Stimulated activated CD8-positive, alpha-beta memory T cell treated with anti-CD3 and anti-CD28 coated beads, Interleukin-12 subunit alpha, Interleukin-12 subunit beta, amount 100 ng/mL, for 4 hours (primary cell): ENCODE results near the gene EFHD1.
"Not testable (repeated sequence)": the region's sequence is repeated elsewhere in the genome, so short reads cannot be mapped to it uniquely, and the experiment has no call there.

Experiments used
- DNase-seq: peaks from one replicate; pipeline ENCODE4 v3.0.0-alpha.2; 2020; ENCODE audit warnings: low read depth

The EFHD1 gene

DNA sequence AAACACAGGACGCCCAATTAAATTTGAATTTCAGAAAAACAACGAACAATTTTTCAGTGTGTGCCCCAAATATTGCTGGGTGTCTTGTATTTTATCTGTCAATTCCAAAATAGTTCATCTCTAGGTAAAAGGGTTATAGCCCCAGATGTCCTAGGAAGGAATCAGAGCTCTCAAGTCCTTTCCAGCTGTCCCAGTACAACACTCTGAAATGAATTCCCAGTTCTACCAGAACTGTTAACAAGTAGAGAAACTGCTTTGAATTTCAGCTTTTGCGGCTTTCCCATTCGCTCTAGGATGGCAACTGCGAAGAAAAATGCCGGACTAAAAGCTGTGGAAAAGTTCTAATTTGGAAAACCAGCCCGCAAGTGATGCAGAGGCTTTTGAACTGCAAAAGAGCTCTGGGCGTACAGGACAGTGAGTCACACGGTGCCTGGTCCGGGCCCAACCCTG is 63.2 kb downstream of the EFHD1 start:
- no peak for DNase-seq

DNA sequence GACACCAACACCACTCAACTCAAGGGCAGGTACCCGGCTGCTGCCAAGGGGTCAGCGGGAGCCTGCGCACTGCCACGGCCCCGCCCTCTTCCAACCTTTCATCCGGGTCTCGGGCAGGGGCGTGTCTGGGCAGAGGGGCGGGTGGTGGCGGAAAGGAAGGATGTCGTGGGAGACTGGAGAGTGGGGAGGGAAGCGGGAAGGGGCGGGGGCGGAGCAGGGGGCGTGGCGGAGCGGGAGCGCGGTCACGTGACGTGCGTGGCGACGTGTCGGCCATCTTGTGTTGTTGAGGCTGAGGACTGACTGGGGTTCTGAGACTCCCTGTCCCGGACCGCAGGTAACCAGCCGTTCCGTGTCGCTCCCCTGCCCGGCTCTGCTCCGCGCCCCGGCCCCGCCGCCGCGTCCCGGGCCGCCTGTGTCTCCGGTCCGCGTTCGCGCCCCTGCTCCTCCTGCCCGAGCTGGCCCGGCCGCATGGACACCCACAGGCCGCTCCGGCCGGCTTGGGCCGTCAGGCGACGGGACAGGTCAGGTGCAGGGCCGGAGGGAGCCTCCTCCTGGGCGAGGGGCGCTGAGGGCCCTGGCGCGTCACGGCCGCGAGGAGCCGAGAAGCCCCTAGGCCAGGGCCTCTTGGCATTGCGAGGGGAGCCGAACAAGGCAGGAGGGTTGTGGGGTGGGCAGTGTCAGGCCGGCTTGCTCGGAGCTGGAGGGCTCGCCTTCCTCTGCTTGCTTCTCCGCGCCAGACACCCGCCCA is 63.8 kb downstream of the EFHD1 start, which contains the start of gene GIGYF2:
GIGYF2 (plus strand) TSS at position 273 of the 748 bp plus-strand sequence. CDS start 37,867 bp downstream, outside the sequence.
- peak; percentile 86 for DNase-seq

DNA sequence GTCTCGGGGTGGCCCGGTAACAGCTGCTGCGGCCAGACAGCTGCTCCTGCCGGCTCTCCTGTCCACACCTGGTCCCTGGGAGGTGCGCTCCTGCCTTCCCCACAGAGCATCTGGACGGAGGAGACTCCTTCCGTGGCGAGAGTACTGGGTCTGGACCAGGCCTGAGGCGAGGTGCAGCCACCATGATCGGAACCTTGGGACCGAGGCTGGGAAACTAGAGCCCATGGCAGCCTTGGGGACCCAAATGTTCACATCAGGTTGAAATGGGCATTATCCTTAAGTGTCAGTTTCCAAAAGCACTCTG is 64.4 kb downstream of the EFHD1 start:
- no peak for DNase-seq

DNA sequence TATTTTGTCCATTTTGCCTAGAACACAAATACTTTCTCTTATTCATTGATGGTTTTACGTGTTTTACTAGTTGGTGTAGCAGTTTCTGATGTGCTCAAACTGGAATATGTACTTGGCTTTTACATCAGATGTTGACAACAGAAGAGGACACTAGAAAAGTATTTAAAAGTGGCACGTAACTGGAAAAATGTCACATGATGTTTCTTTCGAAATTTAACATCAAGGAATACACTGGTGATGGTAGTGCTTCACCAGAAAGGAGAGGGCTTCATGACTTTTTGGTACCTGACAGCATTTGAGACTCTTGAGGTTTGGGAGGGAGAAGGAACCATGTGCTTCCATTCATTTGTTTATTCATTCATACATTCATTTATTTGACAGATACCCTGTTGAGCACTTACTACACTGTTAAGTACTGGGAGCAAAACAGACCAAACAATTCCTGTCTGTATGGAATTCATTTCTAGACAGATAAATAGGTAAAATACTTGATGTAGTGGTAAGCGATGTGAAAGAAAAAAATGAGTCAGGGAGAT is 65.2 kb downstream of the EFHD1 start:
- DNase-seq, result no peak

DNA sequence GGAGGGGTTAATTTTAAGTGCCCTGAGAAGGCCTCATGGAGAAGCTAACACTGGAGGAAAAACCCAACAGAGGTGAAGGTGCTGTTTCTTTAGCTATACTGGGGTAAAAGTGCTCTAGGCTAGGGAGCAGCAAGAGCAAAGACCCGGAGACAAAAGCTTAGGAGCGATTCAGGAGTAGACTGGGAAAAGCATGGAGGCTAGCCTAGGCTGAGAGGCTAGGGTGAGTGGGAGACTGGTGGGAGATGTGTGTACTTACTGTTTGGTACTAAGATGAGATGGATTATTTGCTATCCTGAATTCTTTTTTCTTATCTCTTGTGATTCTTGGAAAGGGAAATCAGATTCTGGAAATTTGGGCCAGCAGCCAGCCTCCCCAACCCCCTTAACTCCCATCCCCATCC is 65.7 kb downstream of the EFHD1 start:
- DNase-seq, result no peak

DNA sequence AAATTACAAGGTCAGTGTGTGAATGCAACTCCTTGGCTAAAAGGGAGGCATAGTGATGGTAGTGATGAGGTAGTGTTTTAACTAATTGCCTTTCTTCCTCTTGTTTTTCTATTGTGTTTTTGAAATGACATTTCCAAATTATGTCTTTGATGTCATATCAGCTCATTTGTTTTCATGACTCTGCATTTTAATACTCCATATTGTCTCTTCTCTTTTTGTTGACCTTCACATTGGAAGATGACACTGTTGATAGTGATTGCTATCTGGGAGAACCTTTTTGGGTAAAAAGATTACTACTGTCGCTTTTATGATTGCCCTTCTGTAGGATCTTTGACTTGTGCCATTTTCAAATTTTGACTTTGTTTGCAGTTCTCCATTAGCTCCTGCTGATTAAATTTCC is 66.8 kb downstream of the EFHD1 start:
- DNase-seq, result no peak

DNA sequence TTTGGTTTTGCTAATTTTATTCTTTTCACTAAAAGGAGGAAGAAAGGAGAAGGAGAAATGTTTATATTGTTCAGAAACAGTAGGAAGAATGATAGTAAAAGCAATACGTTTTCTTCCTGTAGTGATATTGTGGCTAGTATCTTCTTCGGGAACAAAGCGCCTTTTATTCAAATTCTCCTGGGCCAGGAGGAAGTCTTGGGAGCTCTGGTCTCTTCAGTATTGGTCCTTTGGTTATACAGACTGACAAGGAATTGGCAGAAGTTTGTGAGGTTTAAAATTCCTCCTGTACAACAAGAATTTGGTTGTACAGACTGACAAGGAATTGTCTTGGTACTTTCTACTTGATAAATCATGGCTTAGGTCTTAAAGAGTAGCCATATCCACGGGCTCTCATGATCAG is 73.7 kb downstream of the EFHD1 start:
- no peak for DNase-seq

DNA sequence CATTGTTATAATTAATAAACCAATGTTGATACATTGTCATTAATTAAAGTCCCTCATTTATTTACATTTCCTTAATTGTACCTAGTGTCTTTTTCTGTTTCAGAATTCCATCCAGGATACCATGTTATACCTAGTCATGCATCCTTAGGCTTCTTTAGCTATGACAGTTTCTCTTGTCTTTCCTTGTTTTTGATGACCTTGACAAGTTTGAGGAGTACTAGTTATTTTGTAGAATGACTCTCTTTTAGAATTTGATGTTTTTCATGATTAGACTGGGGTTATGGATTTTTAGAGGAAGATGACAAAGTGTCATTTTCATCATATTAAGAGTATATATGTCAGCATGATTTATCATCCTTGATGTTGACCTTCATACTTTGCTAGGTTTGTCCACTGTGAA is 80.1 kb downstream of the EFHD1 start:
- no peak for DNase-seq

DNA sequence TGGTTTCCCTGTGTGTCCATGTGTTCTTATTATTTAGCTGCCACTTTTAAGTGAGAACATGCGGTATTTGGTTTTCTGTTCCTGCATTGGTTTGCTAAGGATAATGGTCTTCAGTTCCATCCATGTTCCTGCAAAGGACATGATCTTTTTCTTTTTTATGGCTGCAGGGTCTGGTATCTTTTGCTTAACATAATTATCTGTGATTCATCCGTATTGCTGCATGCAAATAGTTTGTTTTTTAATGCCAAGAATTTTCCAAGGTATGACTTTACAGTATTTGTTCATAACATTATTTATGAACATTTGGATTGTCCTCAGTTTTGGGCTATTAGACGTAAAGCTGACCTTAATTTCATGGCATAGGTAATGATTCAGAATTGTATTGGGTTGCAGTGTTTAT is 81.6 kb downstream of the EFHD1 start:
- DNase-seq, result no peak

DNA sequence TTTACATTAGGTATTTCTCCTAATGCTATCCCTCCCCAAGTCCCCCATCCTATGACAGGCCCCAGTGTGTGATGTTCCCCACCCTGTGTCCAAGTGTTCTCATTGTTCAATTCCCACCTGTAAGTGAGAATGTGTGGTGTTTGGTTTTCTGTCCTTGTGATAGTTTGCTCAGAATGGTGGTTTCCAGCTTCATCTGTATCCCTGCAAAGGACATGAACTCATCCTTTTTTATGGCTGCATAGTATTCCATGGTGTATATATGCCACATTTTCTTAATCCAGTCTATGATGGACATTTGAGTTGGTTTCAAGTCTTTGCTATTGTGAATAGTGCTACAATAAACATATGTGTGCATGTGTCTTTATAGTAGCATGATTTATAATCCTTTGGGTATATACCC is 86.7 kb downstream of the EFHD1 start:
- not testable (repeated sequence) for DNase-seq

DNA sequence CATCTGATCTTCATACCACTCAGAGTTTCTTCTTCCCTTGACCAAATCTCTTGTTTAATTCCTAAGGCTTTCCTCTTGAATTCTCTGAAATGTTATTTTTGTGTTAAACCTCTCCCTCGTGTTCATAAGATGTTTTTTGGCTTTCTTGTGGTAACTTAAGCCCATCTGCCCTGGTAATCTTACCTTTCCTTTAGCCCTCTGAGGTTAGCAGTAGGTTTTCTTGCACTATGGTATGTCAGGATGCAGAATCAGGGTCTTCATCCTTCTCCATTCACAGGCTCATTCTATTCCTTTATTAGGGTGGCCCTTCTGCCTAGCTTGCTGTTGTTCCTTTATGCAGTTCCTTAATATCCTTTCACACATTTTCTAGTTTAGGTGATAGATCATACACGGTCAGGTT is 87.9 kb downstream of the EFHD1 start:
- no peak for DNase-seq

DNA sequence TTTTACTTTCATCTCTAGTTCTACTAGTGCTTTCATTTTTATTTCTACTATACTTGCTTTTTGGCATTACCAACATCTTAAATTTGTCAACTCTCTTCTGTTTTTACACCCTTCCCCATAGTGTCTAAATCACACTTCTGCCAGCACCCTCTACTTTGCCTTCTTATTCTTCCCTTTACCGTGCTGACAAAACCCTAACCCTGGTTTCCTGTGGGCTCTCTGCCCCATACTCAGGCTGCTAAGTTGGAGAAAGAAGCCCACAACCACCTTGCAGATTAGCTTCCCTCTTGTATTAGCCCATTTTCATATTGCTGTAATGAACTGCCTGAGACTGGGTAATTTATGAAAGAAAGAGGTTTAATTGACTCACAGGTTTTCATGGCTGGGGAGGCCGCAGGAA is 88.5 kb downstream of the EFHD1 start:
- no peak for DNase-seq

DNA sequence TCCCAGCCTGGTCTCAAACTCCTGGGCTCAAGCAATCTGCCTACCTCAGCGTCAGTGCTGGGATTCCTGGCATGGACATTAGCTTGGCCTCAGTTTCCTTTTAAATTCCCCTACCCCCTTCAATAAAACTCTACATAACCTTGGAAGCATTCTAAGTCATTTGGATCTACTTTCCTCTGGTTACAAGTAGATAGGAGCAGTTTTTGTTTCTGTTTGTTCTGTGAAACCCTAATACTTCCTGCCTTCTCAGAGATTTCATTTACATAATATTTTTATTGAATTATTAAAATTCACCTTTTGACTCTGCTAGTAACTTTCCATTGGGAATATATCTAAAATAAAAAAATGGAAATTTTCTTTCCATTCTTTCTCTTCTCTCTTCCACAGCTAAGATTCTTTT is 89.6 kb downstream of the EFHD1 start:
- DNase-seq, result no peak

DNA sequence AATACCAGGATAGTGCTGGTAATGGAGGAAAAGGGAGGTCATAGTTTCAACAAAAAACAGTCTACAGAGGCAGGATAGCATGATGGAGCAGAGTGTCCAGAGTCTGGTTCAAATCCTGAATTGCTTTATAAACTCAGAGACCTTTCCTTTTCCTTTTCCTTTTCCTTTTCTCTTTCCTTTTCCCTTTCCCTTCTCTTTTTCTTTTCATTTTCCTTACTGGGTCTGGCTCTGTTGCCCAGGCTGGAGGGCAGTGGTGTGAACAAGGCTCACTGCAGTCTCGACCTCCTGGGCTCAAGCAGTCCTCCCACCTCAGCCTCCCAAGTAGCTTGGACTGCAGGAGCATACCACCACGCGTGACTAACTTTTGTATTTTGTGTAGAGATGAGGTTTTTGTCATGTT is 95.4 kb downstream of the EFHD1 start:
- DNase-seq, result no peak

DNA sequence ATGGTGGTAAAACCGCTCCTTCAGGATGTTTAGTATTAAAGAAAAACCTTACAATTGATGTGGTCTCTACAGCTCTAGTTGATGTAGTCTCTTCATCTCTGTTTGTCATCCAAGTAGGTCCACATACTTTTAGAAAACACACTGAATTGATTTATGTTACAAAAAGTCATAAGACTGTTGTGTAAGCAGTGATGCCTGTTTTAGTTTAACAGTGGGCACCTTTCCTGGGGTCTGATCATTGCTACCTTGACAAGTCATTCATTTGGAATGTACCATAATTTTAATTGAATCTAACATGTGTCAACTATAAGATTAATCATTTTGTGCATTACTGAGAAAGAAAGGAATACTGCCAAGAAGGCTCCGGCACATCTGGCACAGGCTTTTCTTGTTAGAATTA is 98.1 kb downstream of the EFHD1 start:
- DNase-seq, result no peak
